ENCODE measurements around the gene FOSB. TPM values are rescaled to one million over a fixed set of nuclear protein-coding genes. Genes with fewer than 3 reads are reported as not detected.
"Not testable (repeated sequence)": the region's sequence is repeated elsewhere in the genome, so short reads cannot be mapped to it uniquely, and the experiment has no call there.

FOSB gene
- total and polyA plus RNA-seq, 2 experiments from 2014 or later: 0.55 to 1.9 TPM

- TF ChIP-seq JUNB (IDR thresholded peaks at IDR 0.05; ENCODE audit: unreplicated experiment) (peak; percentile 81), ETS1 (IDR thresholded peaks at IDR 0.05) (peak; percentile 60), ZNF114 (CRISPR knock-in tag; IDR thresholded peaks at IDR 0.05) (no peak)
- Histone ChIP-seq H3K79me2 (replicated peaks; ENCODE audit: insufficient read depth) (peaks cover 67% of the 10 kb centered on the region), H3K4me3 (peak overlapping the region; percentile 99), H3K27me3 (ENCODE audit: insufficient read depth) (no peaks in the 10 kb centered on the region), H3K27ac (ENCODE audit: low read depth) (peak overlapping the region; percentile 99), H3K9me2 (ENCODE audit: insufficient read depth) (no peaks in the 10 kb centered on the region), H3K4me1 (ENCODE audit: insufficient read depth) (peaks cover 18% of the 10 kb centered on the region), H2AFZ (no peak overlapping the region; the same call in 1 of the 2 replicates), H3K4me2 (peak overlapping the region; percentile 95), H4K20me1 (replicated peaks; ENCODE audit: insufficient read depth) (peaks cover 31% of the 10 kb centered on the region), H3K36me3 (ENCODE audit: insufficient read depth) (no peaks in the 10 kb centered on the region; the same call in 1 of the 2 replicates), H3F3A (replicated peaks; ENCODE audit: low read depth) (peaks cover 15% of the 10 kb centered on the region)
- Mint-ChIP-seq H3K27ac (peak overlapping the region; percentile 97), H3K9me3 (no peaks in the 10 kb centered on the region; the same call in 2 of the 3 replicates), H3K36me3 (ENCODE audit: low read depth) (peaks cover 14% of the 10 kb centered on the region), H3K4me1 (peaks cover 17% of the 10 kb centered on the region), H3K4me3 (peak overlapping the region; percentile 88), H3K27me3 (ENCODE audit: insufficient read depth, low read depth, poor library complexity) (peaks cover 9% of the 10 kb centered on the region)
- ATAC-seq: peak; percentile 39
- peak; percentile 84 for DNase-seq (ENCODE audit: low spot score)
Observed at GRCh38 chr19:45508861-45509691, 41.3 kb downstream of the FOSB start.

DNA sequence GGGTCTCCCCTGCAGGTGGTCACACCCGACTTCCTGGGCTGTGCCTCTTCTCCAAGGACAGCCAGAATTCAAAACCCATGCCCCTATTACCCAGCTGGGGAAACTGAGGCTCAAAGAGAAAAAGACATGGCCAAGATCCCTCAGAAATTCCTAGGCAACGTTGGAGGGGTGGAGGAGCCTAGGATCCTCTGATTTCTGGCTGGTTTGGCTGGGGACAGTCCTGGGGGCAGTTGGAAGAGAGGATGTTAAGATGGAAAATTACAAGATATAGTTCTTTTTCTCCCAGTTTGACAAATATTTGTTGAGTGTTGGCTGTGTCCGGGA lies 41.9 kb downstream of the FOSB start:
- Histone ChIP-seq H3K27ac (ENCODE audit: low read depth) (peak overlapping the region; percentile 88), H3K27me3 (ENCODE audit: insufficient read depth) (no peaks in the 10 kb centered on the region), H3K4me1 (ENCODE audit: insufficient read depth) (peaks cover 18% of the 10 kb centered on the region), H3F3A (replicated peaks; ENCODE audit: low read depth) (peaks cover 15% of the 10 kb centered on the region), H2AFZ (no peak overlapping the region), H3K79me2 (replicated peaks; ENCODE audit: insufficient read depth) (peaks cover 73% of the 10 kb centered on the region), H4K20me1 (replicated peaks; ENCODE audit: insufficient read depth) (peaks cover 36% of the 10 kb centered on the region), H3K4me2 (peak overlapping the region; percentile 95), H3K36me3 (ENCODE audit: insufficient read depth) (no peaks in the 10 kb centered on the region; the same call in 1 of the 2 replicates), H3K9me2 (ENCODE audit: insufficient read depth) (no peaks in the 10 kb centered on the region), H3K4me3 (peak overlapping the region; percentile 99)
- Mint-ChIP-seq H3K4me1 (peaks cover 18% of the 10 kb centered on the region), H3K4me3 (peak overlapping the region; percentile 88), H3K9me3 (no peaks in the 10 kb centered on the region; the same call in 2 of the 3 replicates), H3K36me3 (ENCODE audit: low read depth) (peaks cover 14% of the 10 kb centered on the region), H3K27me3 (ENCODE audit: insufficient read depth, low read depth, poor library complexity) (peaks cover 9% of the 10 kb centered on the region), H3K27ac (peak overlapping the region; percentile 83)
- TF ChIP-seq CREB1 (CRISPR knock-in tag; IDR thresholded peaks at IDR 0.05; ENCODE audit: low read depth): no peak
- DNase-seq (ENCODE audit: low spot score): no peak
- ATAC-seq: no peak

DNA sequence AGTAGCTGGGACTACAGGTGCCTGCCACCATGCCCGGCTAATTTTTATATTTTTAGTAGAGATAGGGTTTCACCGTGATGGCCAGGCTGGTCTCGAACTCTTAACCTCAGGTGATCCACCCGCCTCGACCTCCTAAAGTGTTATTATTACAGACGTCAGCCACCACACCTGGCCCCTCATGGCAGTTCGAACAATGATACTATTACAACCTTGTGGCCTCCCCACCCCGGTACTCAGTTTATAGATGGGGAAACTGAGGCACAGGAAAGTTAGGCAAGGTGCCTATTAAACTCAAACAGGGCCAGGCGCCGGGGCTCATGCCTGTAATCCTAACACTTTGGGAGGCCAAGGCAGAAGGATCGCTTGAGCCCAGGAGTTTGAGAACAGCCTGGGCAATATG lies 42.6 kb downstream of the FOSB start:
- peaks cover 18% of the 10 kb centered on the region for H3K4me1 ChIP-seq (ENCODE audit: insufficient read depth)
- H3F3A ChIP-seq (replicated peaks; ENCODE audit: low read depth): peaks cover 11% of the 10 kb centered on the region
- not testable (repeated sequence) for H2AFZ ChIP-seq; H3K27ac Mint-ChIP-seq; H3K9me2 ChIP-seq (ENCODE audit: insufficient read depth); H3K9me3 Mint-ChIP-seq; ATAC-seq; H3K27me3 Mint-ChIP-seq (ENCODE audit: insufficient read depth, low read depth, poor library complexity); DNase-seq (ENCODE audit: low spot score); H3K27me3 ChIP-seq (ENCODE audit: insufficient read depth); H3K36me3 ChIP-seq (ENCODE audit: insufficient read depth)
- peaks cover 80% of the 10 kb centered on the region for H3K79me2 ChIP-seq (replicated peaks; ENCODE audit: insufficient read depth)
- peak overlapping the region; percentile 88; the same call in 2 of the 3 replicates for H3K4me3 Mint-ChIP-seq
- H3K4me1 Mint-ChIP-seq: peaks cover 18% of the 10 kb centered on the region
- H3K4me3 ChIP-seq: peak overlapping the region; percentile 99; the same call in 1 of the 2 replicates
- H3K4me2 ChIP-seq: peak overlapping the region; percentile 95
- peaks cover 43% of the 10 kb centered on the region for H4K20me1 ChIP-seq (replicated peaks; ENCODE audit: insufficient read depth)
- peak overlapping the region; percentile 88; the same call in 1 of the 2 replicates for H3K27ac ChIP-seq (ENCODE audit: low read depth)
- H3K36me3 Mint-ChIP-seq (ENCODE audit: low read depth): peaks cover 14% of the 10 kb centered on the region

All from GM23338 (cell line).